Vagina (tissue), 2 donors: ENCODE measurements around the gene DMKN. TPM values are rescaled to one million over a fixed set of nuclear protein-coding genes. Genes with fewer than 3 reads are reported as not detected.

Experiments used
- DNase-seq, 2 donors: peaks; one replicate each; pipeline ENCODE4 v3.0.0-alpha.2; 2017; ENCODE audit errors: extremely low spot score in 2 of 2
- H3K27ac ChIP-seq: fragments of 200-600 bp; sonication (generic); one replicate; pipeline ENCODE4 v1.5.1; 2019
- H3K27me3 ChIP-seq: fragments of 200-600 bp; sonication (generic); one replicate; pipeline ENCODE4 v1.5.1; 2019
- H3K36me3 ChIP-seq, 2 donors: fragments of 200-600 bp; sonication (generic); one replicate each; pipeline ENCODE4 v1.5.1; 2017 to 2019
- H3K4me1 ChIP-seq: fragments of 200-600 bp; sonication (generic); one replicate; pipeline ENCODE4 v1.5.1; 2019
- H3K4me3 ChIP-seq, 2 donors: fragments of 200-600 bp; sonication (generic); 1 replicate in 1 of 2; 2 replicates in 1 of 2; pipeline ENCODE4 v1.5.1; 2016 to 2019
- H3K9me3 ChIP-seq: fragments of 200-600 bp; sonication (generic); one replicate; pipeline ENCODE4 v1.5.1; 2019
- POLR2A ChIP-seq, 2 donors: fragments of 450-650 bp; IDR thresholded peaks; one replicate each; pipeline ENCODE4 v1.6.1; 2017; ENCODE audit warnings: antibody characterized with exemption in 2 of 2, mild to moderate bottlenecking in 2 of 2, moderate library complexity in 2 of 2
- POLR2AphosphoS5 ChIP-seq, 2 donors: sonication (generic); formaldehyde crosslinking; IDR thresholded peaks; one replicate each; pipeline ENCODE4 v1.9.0; 2017; ENCODE audit warnings: antibody characterized with exemption in 2 of 2, mild to moderate bottlenecking in 2 of 2, low read depth in 1 of 2; ENCODE audit not compliant: insufficient read depth in 1 of 2
- intact Hi-C: fragments of 100-400 bp; cut with DNase I; formaldehyde crosslinking; loops from one replicate; pipeline ENCODE4 v1.15.1; 2023
- total RNA-seq: library from RNA; depleted of rRNA; stranded (reverse); fragments of >200 nt; gene quantifications from one replicate; pipeline ENCODE4 v1.2.3, GENCODE V29; 2016
- TF ChIP-seq, protein P1 (sequence below), 3 experiments: fragments of 450-650 bp in 2 of 3; fragments of 200-600 bp in 1 of 3; sonication (generic) in 1 of 3; IDR thresholded peaks; one replicate each; pipeline ENCODE4 v1.5.1; 2017 to 2019; ENCODE audit warnings: antibody characterized with exemption in 3 of 3, mild to moderate bottlenecking in 2 of 3, moderate library complexity in 2 of 3

The DMKN gene
- total RNA-seq, 1 donor from 2014 or later = 237 TPM

- intact Hi-C loops = no loop called here
- peaks cover 11% of the 10 kb centered on the region for H3K4me1 ChIP-seq
- no peak overlapping the region for H3K27ac ChIP-seq
- H3K4me3 ChIP-seq = no peak overlapping the region
- DNase-seq = no peak
- H3K36me3 ChIP-seq = no peaks in the 10 kb centered on the region
- no peak for TF ChIP-seq POLR2AphosphoS5 (IDR thresholded peaks at IDR 0.05; ENCODE audit: insufficient read depth in 1 of 2, low read depth in 1 of 2)
- TF ChIP-seq, protein P1, sequence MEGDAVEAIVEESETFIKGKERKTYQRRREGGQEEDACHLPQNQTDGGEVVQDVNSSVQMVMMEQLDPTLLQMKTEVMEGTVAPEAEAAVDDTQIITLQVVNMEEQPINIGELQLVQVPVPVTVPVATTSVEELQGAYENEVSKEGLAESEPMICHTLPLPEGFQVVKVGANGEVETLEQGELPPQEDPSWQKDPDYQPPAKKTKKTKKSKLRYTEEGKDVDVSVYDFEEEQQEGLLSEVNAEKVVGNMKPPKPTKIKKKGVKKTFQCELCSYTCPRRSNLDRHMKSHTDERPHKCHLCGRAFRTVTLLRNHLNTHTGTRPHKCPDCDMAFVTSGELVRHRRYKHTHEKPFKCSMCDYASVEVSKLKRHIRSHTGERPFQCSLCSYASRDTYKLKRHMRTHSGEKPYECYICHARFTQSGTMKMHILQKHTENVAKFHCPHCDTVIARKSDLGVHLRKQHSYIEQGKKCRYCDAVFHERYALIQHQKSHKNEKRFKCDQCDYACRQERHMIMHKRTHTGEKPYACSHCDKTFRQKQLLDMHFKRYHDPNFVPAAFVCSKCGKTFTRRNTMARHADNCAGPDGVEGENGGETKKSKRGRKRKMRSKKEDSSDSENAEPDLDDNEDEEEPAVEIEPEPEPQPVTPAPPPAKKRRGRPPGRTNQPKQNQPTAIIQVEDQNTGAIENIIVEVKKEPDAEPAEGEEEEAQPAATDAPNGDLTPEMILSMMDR (IDR thresholded peaks at IDR 0.05) = no peak
- TF ChIP-seq POLR2A (IDR thresholded peaks at IDR 0.05) = no peak
- no peaks in the 10 kb centered on the region for H3K27me3 ChIP-seq
- H3K9me3 ChIP-seq = no peaks in the 10 kb centered on the region
Measured at GRCh38 chr19:35553385-35554000, 40.0 kb upstream of the DMKN start.

- H3K4me3 ChIP-seq = no peak overlapping the region
- TF ChIP-seq, protein P1 (IDR thresholded peaks at IDR 0.05) = no peak
- no peak for TF ChIP-seq POLR2A (IDR thresholded peaks at IDR 0.05)
- TF ChIP-seq POLR2AphosphoS5 (IDR thresholded peaks at IDR 0.05; ENCODE audit: insufficient read depth in 1 of 2, low read depth in 1 of 2) = no peak
- no peak for DNase-seq
- no peaks in the 10 kb centered on the region for H3K36me3 ChIP-seq
- no peaks in the 10 kb centered on the region for H3K27me3 ChIP-seq
- no peak overlapping the region for H3K27ac ChIP-seq
- peaks cover 4% of the 10 kb centered on the region for H3K4me1 ChIP-seq
- H3K9me3 ChIP-seq = no peaks in the 10 kb centered on the region
- intact Hi-C loops = no loop called here
Measured at GRCh38 chr19:35552534-35553384, 39.3 kb upstream of the DMKN start.

DNA sequence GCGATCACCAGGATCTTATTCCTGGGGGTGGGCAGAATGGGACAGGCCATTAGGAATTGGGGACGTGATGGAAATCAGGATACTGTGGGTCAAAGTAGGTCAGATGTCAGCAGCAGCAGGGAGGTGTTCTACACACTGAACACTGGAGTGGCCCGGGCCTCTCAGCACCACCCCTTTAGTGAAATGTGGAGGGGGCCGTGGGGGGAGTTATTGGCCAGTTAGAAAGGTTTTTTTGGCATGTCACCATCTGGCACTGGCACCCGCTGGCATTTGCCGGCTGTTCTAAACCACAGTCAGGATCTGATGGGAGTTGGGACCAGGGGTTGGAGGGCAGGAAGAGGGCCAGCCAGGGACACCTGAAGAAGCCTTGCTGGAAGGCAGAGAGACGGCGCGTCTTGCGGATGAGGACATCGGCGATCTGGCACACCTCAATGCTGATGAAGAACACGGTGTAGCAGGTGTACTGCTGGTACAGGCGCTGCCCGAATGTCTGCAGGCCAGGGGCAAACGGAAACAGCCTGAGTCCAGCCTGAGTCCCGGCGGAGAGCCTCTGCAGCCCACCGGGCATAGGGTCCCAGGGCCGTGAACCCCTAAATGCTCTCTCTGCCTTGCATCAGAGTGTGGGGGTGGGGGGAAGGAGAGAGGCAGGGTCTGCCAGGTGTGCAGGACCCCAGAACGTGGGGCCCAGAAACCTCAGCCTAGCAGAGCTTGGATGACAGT, 37.8 kb upstream of the DMKN start:
- intact Hi-C loops = no loop called here
- Histone ChIP-seq H3K36me3 (no peaks in the 10 kb centered on the region), H3K9me3 (no peaks in the 10 kb centered on the region), H3K27ac (no peak overlapping the region), H3K27me3 (no peaks in the 10 kb centered on the region), H3K4me1 (peaks cover 12% of the 10 kb centered on the region), H3K4me3 (no peak overlapping the region)
- no peak for DNase-seq
- TF ChIP-seq POLR2AphosphoS5 (IDR thresholded peaks at IDR 0.05; ENCODE audit: insufficient read depth in 1 of 2, low read depth in 1 of 2) = no peak
- TF ChIP-seq, protein P1 (IDR thresholded peaks at IDR 0.05) = no peak
- no peak for TF ChIP-seq POLR2A (IDR thresholded peaks at IDR 0.05)

GRCh38 chr19:35549879-35550523, 36.6 kb upstream of the DMKN start:
- H3K4me3 ChIP-seq = no peak overlapping the region
- H3K27ac ChIP-seq = no peak overlapping the region
- no peak for DNase-seq
- no peaks in the 10 kb centered on the region for H3K9me3 ChIP-seq
- intact Hi-C loops = loop anchor here (5.0 kb wide), 1 partner anchor 167 kb away; the partner anchor contains the start of gene KMT2B
- no peaks in the 10 kb centered on the region for H3K27me3 ChIP-seq
- TF ChIP-seq POLR2A (IDR thresholded peaks at IDR 0.05) (no peak), POLR2AphosphoS5 (IDR thresholded peaks at IDR 0.05; ENCODE audit: insufficient read depth in 1 of 2, low read depth in 1 of 2) (no peak)
- TF ChIP-seq, protein P1 (IDR thresholded peaks at IDR 0.05) = no peak
- H3K36me3 ChIP-seq = no peaks in the 10 kb centered on the region
- H3K4me1 ChIP-seq = peaks cover 16% of the 10 kb centered on the region
